Raji (cell line): ENCODE measurements around the gene TYW1.
A peak's percentile ranks its signal among the peaks of the same experiment; 100 is the strongest.

ENCODE experiments used
- POLR2A ChIP-seq: IDR thresholded peaks from 2 replicates; pipeline ENCODE4 v1.6.1; 2011; ENCODE audit warnings: low read depth, low read length, control low read depth; ENCODE audit not compliant: insufficient read depth

The TYW1 gene

GRCh38 chr7:66974986-66975590 lies 21.5 kb upstream of the TYW1 start:
- TF ChIP-seq POLR2A = no peak

- TF ChIP-seq POLR2A = peak; percentile 94
These were observed 1.4 kb upstream of the TYW1 start, which contains the start of gene SBDS for GRCh38 chr7:66995050-66995776. TSS of gene SBDS (minus strand) at chr7:66995586. CDS start at chr7:66995417, 169 bp downstream.

GRCh38 chr7:67006965-67007364 lies 10.3 kb downstream of the TYW1 start:
- TF ChIP-seq POLR2A = no peak

- no peak for TF ChIP-seq POLR2A
These were observed 11.6 kb downstream of the TYW1 start for GRCh38 chr7:67008260-67008659.

- TF ChIP-seq POLR2A = no peak
These were observed 22.3 kb downstream of the TYW1 start for GRCh38 chr7:67018940-67019339.

GRCh38 chr7:67019562-67020390 lies 23.1 kb downstream of the TYW1 start:
- no peak for TF ChIP-seq POLR2A

GRCh38 chr7:67021260-67021659 lies 24.6 kb downstream of the TYW1 start:
- TF ChIP-seq POLR2A = no peak

GRCh38 chr7:67022511-67022910 lies 25.9 kb downstream of the TYW1 start:
- no peak for TF ChIP-seq POLR2A

- no peak for TF ChIP-seq POLR2A
These were observed 36.6 kb downstream of the TYW1 start for GRCh38 chr7:67033251-67033650.

GRCh38 chr7:67045496-67045995 lies 48.9 kb downstream of the TYW1 start:
- TF ChIP-seq POLR2A = no peak

- TF ChIP-seq POLR2A = no peak
These were observed 60.0 kb downstream of the TYW1 start for GRCh38 chr7:67056683-67057082.

GRCh38 chr7:67100956-67101361 lies 104.3 kb downstream of the TYW1 start:
- TF ChIP-seq POLR2A = no peak

- no peak for TF ChIP-seq POLR2A
These were observed 108.7 kb downstream of the TYW1 start for GRCh38 chr7:67105377-67105776.

GRCh38 chr7:67206452-67206851 lies 209.8 kb downstream of the TYW1 start:
- no peak for TF ChIP-seq POLR2A

- TF ChIP-seq POLR2A = no peak
These were observed 212.6 kb downstream of the TYW1 start for GRCh38 chr7:67209256-67209655.
